Muscle layer of duodenum (tissue), 2 donors: Measurements from ENCODE around the gene ARHGAP22.
"Not testable (repeated sequence)": the region's sequence is repeated elsewhere in the genome, so short reads cannot be mapped to it uniquely, and the experiment has no call there.

Experiments
- H3K27ac ChIP-seq: one replicate; pipeline ENCODE4 v1.7.0; 2013; ENCODE audit warnings: mild to moderate bottlenecking, low read length
- H3K27me3 ChIP-seq: one replicate; pipeline ENCODE4 v1.7.0; 2013; ENCODE audit warnings: low read depth, mild to moderate bottlenecking, control low read depth, low read length
- H3K36me3 ChIP-seq, 2 donors: one replicate each; pipeline ENCODE4 v1.7.0; 2013; ENCODE audit warnings: low read length in 2 of 2, control low read depth in 1 of 2, mild to moderate bottlenecking in 1 of 2; ENCODE audit not compliant: insufficient read depth in 2 of 2, control insufficient read depth in 1 of 2
- H3K4me1 ChIP-seq, 2 donors: one replicate each; pipeline ENCODE4 v1.7.0; 2013; ENCODE audit warnings: low read length in 2 of 2, mild to moderate bottlenecking in 2 of 2, control low read depth in 1 of 2, moderate library complexity in 1 of 2; ENCODE audit not compliant: insufficient read depth in 2 of 2, control insufficient read depth in 1 of 2
- H3K4me3 ChIP-seq, 2 donors: one replicate each; pipeline ENCODE4 v1.7.0; 2013; ENCODE audit warnings: low read length in 2 of 2, low read depth in 1 of 2, mild to moderate bottlenecking in 1 of 2
- H3K9me3 ChIP-seq, 2 donors: one replicate each; pipeline ENCODE4 v1.7.0; 2013; ENCODE audit warnings: low read length in 2 of 2, control low read depth in 1 of 2, mild to moderate bottlenecking in 1 of 2; ENCODE audit not compliant: control insufficient read depth in 1 of 2
- donor health status: healthy.

The ARHGAP22 gene

GRCh38 chr10:48641099-48641690 is 36.3 kb upstream of the ARHGAP22 start:
- not testable (repeated sequence) for H3K36me3 ChIP-seq, H3K4me3 ChIP-seq, H3K9me3 ChIP-seq, H3K27me3 ChIP-seq, H3K4me1 ChIP-seq, H3K27ac ChIP-seq

GRCh38 chr10:48640326-48640725 is 35.5 kb upstream of the ARHGAP22 start:
- no peak overlapping the region for H3K27ac ChIP-seq
- H3K4me3 ChIP-seq: no peak overlapping the region
- H3K36me3 ChIP-seq: no peaks in the 10 kb centered on the region
- H3K9me3 ChIP-seq: peaks cover 4% of the 10 kb centered on the region in 2 donors
- no peaks in the 10 kb centered on the region for H3K27me3 ChIP-seq
- H3K4me1 ChIP-seq: no peaks in the 10 kb centered on the region

- H3K4me1 ChIP-seq: no peaks in the 10 kb centered on the region
- H3K27ac ChIP-seq: no peak overlapping the region
- H3K27me3 ChIP-seq: no peaks in the 10 kb centered on the region
- peaks cover 4% of the 10 kb centered on the region in 2 donors for H3K9me3 ChIP-seq
- no peaks in the 10 kb centered on the region for H3K36me3 ChIP-seq
- no peak overlapping the region for H3K4me3 ChIP-seq
These were observed 34.8 kb upstream of the ARHGAP22 start for GRCh38 chr10:48639632-48640031.

- Histone ChIP-seq H3K36me3 (no peaks in the 10 kb centered on the region), H3K9me3 (peaks cover 4% of the 10 kb centered on the region in 2 donors), H3K27ac (no peak overlapping the region), H3K27me3 (no peaks in the 10 kb centered on the region), H3K4me3 (no peak overlapping the region), H3K4me1 (no peaks in the 10 kb centered on the region)
These were observed 34.1 kb upstream of the ARHGAP22 start for GRCh38 chr10:48638739-48639527.

GRCh38 chr10:48638158-48638557 is 33.3 kb upstream of the ARHGAP22 start:
- no peak overlapping the region for H3K27ac ChIP-seq
- no peaks in the 10 kb centered on the region for H3K36me3 ChIP-seq
- peaks cover 4% of the 10 kb centered on the region in 2 donors for H3K9me3 ChIP-seq
- no peaks in the 10 kb centered on the region for H3K27me3 ChIP-seq
- H3K4me1 ChIP-seq: no peaks in the 10 kb centered on the region
- no peak overlapping the region for H3K4me3 ChIP-seq

GRCh38 chr10:48636901-48637300 is 32.0 kb upstream of the ARHGAP22 start:
- Histone ChIP-seq H3K27me3 (no peaks in the 10 kb centered on the region), H3K27ac (no peak overlapping the region), H3K9me3 (peaks cover 4% of the 10 kb centered on the region in 2 donors), H3K36me3 (no peaks in the 10 kb centered on the region), H3K4me1 (no peaks in the 10 kb centered on the region), H3K4me3 (no peak overlapping the region)

GRCh38 chr10:48636231-48636630 is 31.4 kb upstream of the ARHGAP22 start:
- Histone ChIP-seq H3K27ac (no peak overlapping the region), H3K4me1 (no peaks in the 10 kb centered on the region)

GRCh38 chr10:48634984-48635557 is 30.2 kb upstream of the ARHGAP22 start:
- H3K27ac ChIP-seq: no peak overlapping the region
- H3K9me3 ChIP-seq: peaks cover 0 to 4% of the 10 kb centered on the region in 2 donors
- no peaks in the 10 kb centered on the region for H3K27me3 ChIP-seq
- H3K36me3 ChIP-seq: no peaks in the 10 kb centered on the region
- no peak overlapping the region for H3K4me3 ChIP-seq
- no peaks in the 10 kb centered on the region for H3K4me1 ChIP-seq

More at GRCh38 chr10:48636231-48636630, 31.4 kb upstream of the ARHGAP22 start:
- Histone ChIP-seq H3K9me3 (peaks cover 3 to 4% of the 10 kb centered on the region in 2 donors), H3K27me3 (no peaks in the 10 kb centered on the region), H3K36me3 (no peaks in the 10 kb centered on the region), H3K4me3 (no peak overlapping the region)

- no peak overlapping the region for H3K27ac ChIP-seq
- no peaks in the 10 kb centered on the region for H3K4me1 ChIP-seq
- H3K36me3 ChIP-seq: no peaks in the 10 kb centered on the region
- H3K27me3 ChIP-seq: no peaks in the 10 kb centered on the region
- H3K9me3 ChIP-seq: no peaks in the 10 kb centered on the region
- H3K4me3 ChIP-seq: no peak overlapping the region
These were observed 29.5 kb upstream of the ARHGAP22 start for GRCh38 chr10:48634198-48634983.

GRCh38 chr10:48633381-48634197 is 28.7 kb upstream of the ARHGAP22 start:
- Histone ChIP-seq H3K27me3 (no peaks in the 10 kb centered on the region), H3K27ac (no peak overlapping the region), H3K9me3 (no peaks in the 10 kb centered on the region), H3K4me1 (no peaks in the 10 kb centered on the region), H3K36me3 (no peaks in the 10 kb centered on the region), H3K4me3 (no peak overlapping the region)
